AML-193 (cell line): ENCODE measurements around the gene PRXL2A.
"Not testable (repeated sequence)": the region's sequence is repeated elsewhere in the genome, so short reads cannot be mapped to it uniquely, and the experiment has no call there.

Source experiments
- DNase-seq, 2 experiments: peaks; one replicate each; lab custom pipeline; 2025; lab: John Stamatoyannopoulos, UW

The PRXL2A gene

GRCh38 chr10:80408242-80409101, at the start of gene PRXL2A:
Gene PRXL2A, plus strand, starts transcription at chr10:80408551. Its CDS starts 11,917 bp downstream, at chr10:80420468.
- DNase-seq: peak; percentile 16 to 30

- DNase-seq: not testable (repeated sequence)
Observed at GRCh38 chr10:80358925-80359324, 49.4 kb upstream of the PRXL2A start.

- no peak for DNase-seq
Observed at GRCh38 chr10:80359644-80360043, 48.7 kb upstream of the PRXL2A start.

- no peak for DNase-seq
Observed at GRCh38 chr10:80365510-80365909, 42.8 kb upstream of the PRXL2A start.

GRCh38 chr10:80371467-80371866, 36.9 kb upstream of the PRXL2A start:
- no peak for DNase-seq

GRCh38 chr10:80372675-80373074, 35.7 kb upstream of the PRXL2A start:
- DNase-seq: no peak

GRCh38 chr10:80373502-80373901, 34.8 kb upstream of the PRXL2A start:
- no peak for DNase-seq

GRCh38 chr10:80379701-80380100, 28.6 kb upstream of the PRXL2A start:
- no peak for DNase-seq

- DNase-seq: no peak
Observed at GRCh38 chr10:80380185-80380584, 28.2 kb upstream of the PRXL2A start.

- peak; percentile 36 to 41 for DNase-seq
Observed at GRCh38 chr10:80382989-80383388, 25.4 kb upstream of the PRXL2A start.

- no peak for DNase-seq
Observed at GRCh38 chr10:80390740-80391139, 17.6 kb upstream of the PRXL2A start.

GRCh38 chr10:80392250-80392649, 16.1 kb upstream of the PRXL2A start:
- no peak for DNase-seq

GRCh38 chr10:80394358-80394916, 13.9 kb upstream of the PRXL2A start:
- DNase-seq: no peak

GRCh38 chr10:80397014-80397413, 11.3 kb upstream of the PRXL2A start:
- DNase-seq: no peak

GRCh38 chr10:80400136-80400804, 8.1 kb upstream of the PRXL2A start:
- DNase-seq: no peak

- DNase-seq: no peak
Observed at GRCh38 chr10:80405035-80405434, 3.3 kb upstream of the PRXL2A start.

GRCh38 chr10:80405626-80406025, 2.7 kb upstream of the PRXL2A start:
- DNase-seq: no peak

- no peak for DNase-seq
Observed at GRCh38 chr10:80406204-80406603, 2.1 kb upstream of the PRXL2A start.

- peak in 1 of 2 experiments; percentile 15 for DNase-seq
Observed at GRCh38 chr10:80407812-80408241, 524 bp upstream of the PRXL2A start.

- no peak for DNase-seq
Observed at GRCh38 chr10:80409121-80409520, 770 bp downstream of the PRXL2A start.

- DNase-seq: no peak
Observed at GRCh38 chr10:80410122-80410521, 1.8 kb downstream of the PRXL2A start.

GRCh38 chr10:80410578-80411145, 2.3 kb downstream of the PRXL2A start:
- DNase-seq: no peak

GRCh38 chr10:80411267-80411668, 2.9 kb downstream of the PRXL2A start:
- DNase-seq: no peak
